OCI-LY1 (cell line): ENCODE measurements around the gene ADCK1.

ENCODE experiments used
- H2AFZ ChIP-seq: fragments of 200-600 bp; sonication (generic), shearing (Covaris generic); 2 replicates; pipeline ENCODE4 v1.6.0; 2014; ENCODE audit warnings: antibody characterized with exemption, mild to moderate bottlenecking, low read length
- H3F3A ChIP-seq: fragments of 200-600 bp; sonication (generic), shearing (Covaris generic); 2 replicates; pipeline ENCODE4 v1.6.0; 2014; ENCODE audit warnings: mild to moderate bottlenecking, antibody characterized with exemption, low read length, moderate library complexity; ENCODE audit not compliant: insufficient read depth
- H3K27ac ChIP-seq: fragments of 200-600 bp; sonication (generic); 2 replicates; pipeline ENCODE4 v1.5.1; 2014; ENCODE audit warnings: low read length, mixed run types, mild to moderate bottlenecking, low read depth; ENCODE audit not compliant: poor library complexity, severe bottlenecking
- H3K27me3 ChIP-seq: fragments of 200-600 bp; sonication (generic); 2 replicates; pipeline ENCODE4 v1.6.0; 2014; ENCODE audit warnings: antibody characterized with exemption, mild to moderate bottlenecking, low read length, moderate library complexity; ENCODE audit not compliant: insufficient read depth
- H3K36me3 ChIP-seq: fragments of 200-600 bp; sonication (generic); 2 replicates; pipeline ENCODE4 v1.6.1; 2014; ENCODE audit warnings: mild to moderate bottlenecking, antibody characterized with exemption, low read length, moderate library complexity, mixed read lengths; ENCODE audit not compliant: insufficient read depth
- H3K4me1 ChIP-seq: fragments of 200-600 bp; sonication (generic); 2 replicates; pipeline ENCODE4 v1.5.1; 2014; ENCODE audit warnings: mild to moderate bottlenecking, low read length, moderate library complexity; ENCODE audit not compliant: insufficient read depth, severe bottlenecking
- H3K4me2 ChIP-seq: fragments of 200-600 bp; sonication (generic), shearing (Covaris generic); 2 replicates; pipeline ENCODE4 v1.6.1; 2014; ENCODE audit warnings: low read length
- H3K4me3 ChIP-seq: fragments of 200-600 bp; sonication (generic); 2 replicates; pipeline ENCODE4 v1.5.1; 2014; ENCODE audit warnings: low read length, low read depth, mild to moderate bottlenecking, mixed read lengths; ENCODE audit not compliant: poor library complexity, severe bottlenecking
- H3K79me2 ChIP-seq: fragments of 200-600 bp; shearing (Covaris generic); 2 replicates; pipeline ENCODE4 v1.6.1; 2016; ENCODE audit warnings: mixed run types, low read length, mixed read lengths; ENCODE audit not compliant: insufficient read depth
- H3K9ac ChIP-seq: fragments of 200-600 bp; sonication (generic), shearing (Covaris generic); 2 replicates; pipeline ENCODE4 v1.6.1; 2014; ENCODE audit warnings: mild to moderate bottlenecking, low read length, mixed read lengths
- H3K9me2 ChIP-seq: fragments of 200-600 bp; sonication (generic), shearing (Covaris generic); 2 replicates; pipeline ENCODE4 v1.6.1; 2014; ENCODE audit warnings: low read depth, mild to moderate bottlenecking, low read length, mixed read lengths
- H3K9me3 ChIP-seq: fragments of 200-600 bp; shearing (Covaris generic); 2 replicates; pipeline ENCODE4 v1.6.1; 2014; ENCODE audit warnings: low read length, mixed read lengths
- H4K20me1 ChIP-seq: fragments of 200-600 bp; sonication (generic), shearing (Covaris generic); 2 replicates; pipeline ENCODE4 v1.6.0; 2016; ENCODE audit warnings: mild to moderate bottlenecking, low read length; ENCODE audit not compliant: insufficient read depth
- CTCF ChIP-seq: fragments of 200-600 bp; sonication (generic), shearing (Covaris generic); IDR thresholded peaks from 2 replicates; pipeline ENCODE4 v1.5.1; 2017; ENCODE audit warnings: mild to moderate bottlenecking, antibody characterized with exemption, low read length, moderate library complexity, mixed read lengths
- EZH2 ChIP-seq: fragments of 200-600 bp; sonication (generic), shearing (Covaris generic); IDR thresholded peaks from 2 replicates; pipeline ENCODE4 v1.8.0; 2017; ENCODE audit warnings: borderline replicate concordance, mixed run types, mild to moderate bottlenecking, antibody characterized with exemption, low read length, moderate library complexity, mixed read lengths

Gene ADCK1

DNA sequence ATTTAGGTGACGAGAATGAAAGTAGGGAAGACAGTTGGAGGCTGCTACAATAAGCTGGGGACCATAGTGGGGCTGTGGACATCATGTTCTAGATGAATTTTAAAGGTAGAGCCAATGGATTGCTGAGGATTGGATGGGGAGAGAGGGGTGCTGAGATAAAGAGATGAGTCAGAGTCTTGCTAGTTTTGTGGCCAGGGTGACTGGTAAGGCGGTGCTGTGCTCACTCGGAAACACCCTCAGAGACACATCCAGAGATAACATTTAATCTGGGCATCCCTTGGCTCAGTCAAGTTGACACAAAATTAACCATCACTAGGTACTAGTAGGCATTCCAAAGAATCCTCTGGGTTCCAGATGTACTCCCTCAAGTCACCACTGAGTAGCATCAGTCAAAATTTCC, 170.7 kb downstream of the ADCK1 start:
- no peak overlapping the region for H3K4me2 ChIP-seq

DNA sequence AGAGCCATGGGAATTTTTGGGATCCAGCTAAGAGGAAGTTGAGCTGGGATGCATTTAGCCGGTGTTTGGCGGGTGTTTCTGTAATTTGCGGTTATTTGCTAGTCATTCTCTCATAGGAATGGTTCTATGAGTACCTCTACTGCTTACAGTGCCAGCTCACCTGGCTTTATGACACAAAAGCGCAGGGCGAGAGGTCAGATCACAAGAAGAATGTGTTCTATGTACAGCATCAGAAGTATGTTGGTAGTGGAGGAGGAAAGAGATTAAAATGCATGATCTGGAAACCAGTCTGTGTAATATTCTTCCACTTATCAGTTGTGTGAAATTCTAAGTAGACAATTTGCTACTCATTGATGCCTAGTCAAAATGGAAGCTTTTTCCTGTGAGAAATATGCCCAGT, 173.3 kb downstream of the ADCK1 start:
- Histone ChIP-seq H3K9me3 (no peaks in the 10 kb centered on the region), H3F3A (no peaks in the 10 kb centered on the region), H3K27me3 (peaks cover 3% of the 10 kb centered on the region; the same call in 1 of the 2 replicates), H3K36me3 (no peaks in the 10 kb centered on the region), H3K27ac (no peak overlapping the region), H3K9me2 (no peaks in the 10 kb centered on the region), H3K4me3 (no peak overlapping the region), H3K79me2 (no peaks in the 10 kb centered on the region), H4K20me1 (no peaks in the 10 kb centered on the region), H3K4me1 (no peaks in the 10 kb centered on the region), H2AFZ (no peak overlapping the region), H3K9ac (no peak overlapping the region), H3K4me2 (no peak overlapping the region)
- TF ChIP-seq EZH2 (no peak), CTCF (no peak)

More for the DNA sequence above, 170.7 kb downstream of the ADCK1 start:
- Histone ChIP-seq H3K4me3 (no peak overlapping the region), H3K9ac (no peak overlapping the region), H3K36me3 (no peaks in the 10 kb centered on the region), H3K4me1 (no peaks in the 10 kb centered on the region), H4K20me1 (no peaks in the 10 kb centered on the region), H3K27ac (no peak overlapping the region), H3F3A (no peaks in the 10 kb centered on the region), H3K79me2 (no peaks in the 10 kb centered on the region), H3K9me3 (no peaks in the 10 kb centered on the region), H2AFZ (no peak overlapping the region), H3K27me3 (peaks cover 3% of the 10 kb centered on the region; the same call in 1 of the 2 replicates), H3K9me2 (no peaks in the 10 kb centered on the region)
- TF ChIP-seq EZH2 = no peak
- no peak for TF ChIP-seq CTCF

- Histone ChIP-seq H3K9me3 (no peaks in the 10 kb centered on the region), H3F3A (no peaks in the 10 kb centered on the region), H4K20me1 (no peaks in the 10 kb centered on the region), H3K27ac (no peak overlapping the region), H3K9ac (no peak overlapping the region), H3K9me2 (no peaks in the 10 kb centered on the region), H2AFZ (no peak overlapping the region), H3K36me3 (no peaks in the 10 kb centered on the region), H3K27me3 (peaks cover 3% of the 10 kb centered on the region; the same call in 1 of the 2 replicates), H3K79me2 (no peaks in the 10 kb centered on the region), H3K4me2 (no peak overlapping the region), H3K4me3 (no peak overlapping the region), H3K4me1 (no peaks in the 10 kb centered on the region)
- TF ChIP-seq CTCF = no peak
- no peak for TF ChIP-seq EZH2
Measured at GRCh38 chr14:77976591-77976990, 176.7 kb downstream of the ADCK1 start.
